Ureter (tissue), 1 donor: ENCODE results near the gene JAGN1. TPM values are rescaled to one million over a fixed set of nuclear protein-coding genes. Genes with fewer than 3 reads are reported as not detected.
"Not testable (repeated sequence)": the region's sequence is repeated elsewhere in the genome, so short reads cannot be mapped to it uniquely, and the experiment has no call there.

ENCODE experiments used
- DNase-seq: peaks from one replicate; pipeline ENCODE4 v3.0.0-alpha.2; 2020; ENCODE audit warnings: low spot score
- total RNA-seq: library from RNA; stranded (reverse); gene quantifications from one replicate; pipeline ENCODE4 v1.2.4, GENCODE V29; 2023
- donor health status: DM: yes; HTN: yes; CAD: no.

JAGN1 gene
- total RNA-seq, 1 donor from 2014 or later: 26.6 TPM

DNA sequence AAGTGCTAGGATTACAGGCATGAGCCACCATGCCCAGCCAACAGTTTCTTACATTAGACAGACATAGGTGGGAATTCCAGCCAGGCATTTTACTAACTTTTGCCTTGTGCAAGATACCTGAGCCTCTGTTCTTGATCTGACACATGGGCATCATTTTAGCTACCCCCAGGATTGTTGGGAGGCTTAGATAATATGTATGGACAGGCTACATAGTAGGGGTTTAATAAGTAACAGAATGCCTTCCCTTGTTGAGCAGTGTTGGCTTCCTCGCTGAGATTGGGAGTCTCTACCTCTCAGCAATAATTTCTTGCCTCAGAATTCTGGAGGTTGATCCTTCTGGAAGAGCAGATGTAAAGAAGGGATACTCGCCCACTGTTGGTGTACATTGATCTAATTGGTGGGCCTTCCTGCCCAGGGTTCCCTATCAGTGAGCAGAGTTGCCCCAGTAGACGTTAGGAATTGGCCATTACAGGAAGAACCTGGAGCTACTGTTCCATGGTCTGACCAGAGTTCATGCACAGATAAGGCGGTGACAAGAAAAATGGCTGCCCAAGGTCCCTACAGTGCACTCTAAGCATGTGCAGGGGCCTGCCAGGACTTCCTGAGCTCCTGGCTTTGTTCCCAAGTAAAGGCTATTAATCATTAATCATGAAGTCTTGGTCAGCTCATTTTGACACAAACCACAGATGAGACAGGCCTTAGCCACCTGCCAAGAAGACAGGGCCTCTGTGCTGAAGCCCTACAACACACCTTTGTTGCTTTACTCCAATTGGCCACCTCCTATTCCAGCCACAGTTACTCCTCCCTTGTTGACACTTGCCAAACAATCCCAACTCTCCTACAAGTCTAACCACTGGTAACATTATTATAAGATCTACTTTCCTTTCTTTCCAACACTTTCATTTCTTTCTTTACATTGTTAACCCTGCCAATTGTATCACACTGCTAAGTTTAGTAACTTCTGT, 7.3 kb downstream of the JAGN1 start:
- DNase-seq: no peak

DNA sequence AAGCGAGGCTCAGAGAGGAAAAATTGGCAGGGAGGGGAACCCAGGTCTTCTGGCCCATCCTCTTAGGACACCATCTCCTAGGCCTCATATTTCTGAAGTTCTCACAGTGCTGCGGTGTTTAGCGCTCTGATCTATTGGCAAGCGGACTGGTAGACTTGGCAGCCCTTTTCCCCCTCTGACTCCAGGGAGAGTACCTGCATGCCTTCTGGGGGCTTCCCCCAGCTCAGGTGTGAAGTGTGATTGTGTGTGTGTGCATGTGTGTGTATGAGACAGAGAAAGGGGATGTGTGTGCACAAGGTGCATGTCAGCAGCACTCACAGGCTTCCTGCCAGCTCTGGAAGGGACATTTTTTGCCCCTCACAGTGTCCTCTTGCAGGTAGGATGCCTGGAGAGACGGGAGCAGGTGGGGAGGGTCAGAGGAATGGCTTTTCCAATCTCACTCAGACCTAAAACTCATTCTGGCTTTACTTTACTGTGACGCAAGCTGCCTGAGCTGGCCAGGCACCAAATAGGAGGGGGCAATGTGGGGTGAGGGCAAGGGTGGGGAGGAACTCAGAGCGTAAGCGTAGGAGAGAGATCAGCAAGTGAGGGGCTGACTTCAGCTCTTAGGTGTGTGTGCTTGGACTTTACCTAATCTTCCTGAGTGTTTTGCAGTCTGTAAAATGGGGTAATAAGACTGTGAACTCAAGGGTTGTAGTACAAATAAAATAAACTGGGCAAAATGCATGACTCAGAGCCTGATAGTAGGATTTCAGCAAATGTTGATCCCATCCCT, 8.2 kb downstream of the JAGN1 start:
- DNase-seq: no peak

DNA sequence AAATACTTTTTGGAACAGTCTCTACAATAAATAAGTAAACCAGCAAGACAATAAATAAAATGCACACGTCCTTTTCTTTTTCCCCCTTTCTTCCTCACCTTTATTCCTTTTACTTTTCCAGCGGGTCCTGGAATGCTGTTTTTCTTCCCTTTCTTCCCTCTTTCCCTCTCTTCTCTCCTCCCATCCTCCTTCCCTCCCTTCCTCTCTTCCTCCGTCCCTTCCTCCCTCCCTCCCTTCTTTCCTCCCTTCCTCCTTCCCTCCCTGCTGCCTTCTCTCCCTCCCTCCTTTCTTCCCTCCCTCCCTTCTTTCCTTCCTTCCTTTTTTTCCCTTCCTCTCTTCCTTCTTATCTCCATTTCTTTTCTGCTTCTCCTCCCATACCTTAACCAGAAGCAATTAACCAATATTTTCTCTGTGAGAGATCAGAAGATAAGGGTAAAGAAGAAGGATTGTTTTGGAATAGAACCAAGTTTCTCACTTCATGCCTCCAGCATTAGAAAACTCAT, 8.9 kb downstream of the JAGN1 start:
- DNase-seq: no peak

DNA sequence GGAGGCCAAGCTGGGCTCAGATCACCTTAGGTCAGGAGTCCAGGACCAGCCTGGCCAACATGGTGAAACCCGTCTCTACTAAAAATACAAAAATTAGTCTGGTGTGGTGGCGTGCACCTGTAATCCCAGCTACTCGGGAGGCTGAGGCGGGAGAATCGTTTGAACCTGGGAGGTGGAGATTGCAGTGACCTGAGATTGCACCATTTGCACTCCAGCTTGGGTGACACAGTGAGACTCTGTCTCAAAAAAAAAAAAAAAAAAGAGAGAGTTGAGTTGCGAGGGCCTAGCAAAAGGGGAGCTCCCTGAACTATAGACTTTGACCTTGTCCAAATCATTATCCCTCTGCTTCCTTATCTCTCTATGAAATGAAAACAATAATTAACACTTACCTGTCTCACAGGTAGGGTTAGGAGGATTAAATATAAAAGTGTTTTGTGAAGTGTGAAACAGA, 10.6 kb downstream of the JAGN1 start:
- not testable (repeated sequence) for DNase-seq

DNA sequence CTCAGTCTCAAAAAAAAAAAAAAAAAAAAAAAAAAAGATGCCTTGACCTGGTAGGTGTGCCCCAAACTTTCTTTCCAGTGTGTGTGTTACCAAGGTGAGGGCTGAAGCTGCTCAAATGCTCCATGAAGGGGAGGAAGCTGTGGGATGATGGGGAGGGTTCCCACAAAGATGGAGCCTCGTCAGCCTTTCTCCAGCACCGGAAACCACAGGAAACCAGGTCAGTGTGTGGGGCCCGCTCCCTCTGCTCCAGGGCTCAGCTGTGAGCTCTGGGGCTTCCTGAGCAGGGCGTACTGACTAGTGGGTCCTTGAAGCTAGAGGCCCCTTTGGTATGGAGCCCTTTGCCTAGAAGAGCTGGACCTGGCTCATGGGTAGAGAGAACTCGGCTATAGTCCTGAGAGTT, 11.6 kb downstream of the JAGN1 start:
- DNase-seq: no peak

DNA sequence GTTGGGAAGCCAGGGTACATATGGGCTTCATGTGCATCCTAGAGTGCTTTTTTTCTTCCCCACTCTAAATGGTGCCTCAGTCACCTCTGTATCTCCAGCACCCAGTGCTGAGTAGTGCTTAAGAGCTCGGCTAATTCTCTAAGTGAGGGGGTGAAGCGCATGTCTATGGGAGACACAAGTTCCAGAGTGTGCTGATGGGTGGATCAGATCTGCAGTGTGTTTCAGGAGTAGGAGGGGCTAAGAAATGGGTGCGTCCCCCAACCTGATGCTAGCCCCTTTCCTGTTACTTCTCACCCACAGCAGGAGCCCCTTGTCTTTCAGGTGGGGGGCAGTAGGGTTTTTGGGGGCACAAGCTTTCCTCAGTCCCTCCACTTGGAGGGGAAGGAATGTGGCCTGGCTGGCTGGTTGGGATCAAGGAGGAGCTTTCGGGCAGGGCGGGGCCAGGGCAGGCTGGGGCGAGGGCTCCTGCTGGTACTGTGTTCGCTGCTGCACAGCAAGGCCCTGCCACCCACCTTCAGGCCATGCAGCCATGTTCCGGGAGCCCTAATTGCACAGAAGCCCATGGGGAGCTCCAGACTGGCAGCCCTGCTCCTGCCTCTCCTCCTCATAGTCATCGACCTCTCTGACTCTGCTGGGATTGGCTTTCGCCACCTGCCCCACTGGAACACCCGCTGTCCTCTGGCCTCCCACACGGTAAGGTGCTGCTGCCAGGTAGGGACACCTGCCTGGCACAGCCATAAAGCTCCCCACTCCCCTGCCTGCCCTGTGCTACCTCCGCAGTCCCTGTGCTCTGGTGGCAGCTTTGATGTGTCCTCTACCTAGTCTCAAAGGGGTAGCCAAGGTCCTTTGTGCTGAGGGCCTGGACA, 12.2 kb downstream of the JAGN1 start, which contains the start of gene IL17RE:
TSS of gene IL17RE (plus strand) at position 477 of the 866 bp plus-strand sequence. CDS start at position 562, 85 bp downstream.
- peak; percentile 66 for DNase-seq

DNA sequence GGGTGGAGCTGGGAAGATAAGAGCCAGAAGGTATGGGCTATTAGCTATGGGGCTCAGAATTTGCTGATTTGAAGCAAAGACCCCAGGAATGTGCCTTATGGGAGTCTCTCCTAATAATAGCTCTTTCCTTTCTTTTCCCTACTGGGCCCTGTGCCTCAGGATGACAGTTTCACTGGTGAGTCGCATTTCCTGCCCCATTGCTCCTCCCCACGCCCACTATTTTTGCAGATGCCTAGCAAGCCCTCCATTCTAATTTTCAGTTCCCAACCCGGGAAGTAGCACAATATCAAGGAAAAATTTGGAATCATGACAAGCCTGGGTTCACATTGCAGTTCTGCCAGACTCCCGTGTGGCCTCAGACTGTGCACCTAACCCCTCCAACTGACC, 12.8 kb downstream of the JAGN1 start:
- no peak for DNase-seq

DNA sequence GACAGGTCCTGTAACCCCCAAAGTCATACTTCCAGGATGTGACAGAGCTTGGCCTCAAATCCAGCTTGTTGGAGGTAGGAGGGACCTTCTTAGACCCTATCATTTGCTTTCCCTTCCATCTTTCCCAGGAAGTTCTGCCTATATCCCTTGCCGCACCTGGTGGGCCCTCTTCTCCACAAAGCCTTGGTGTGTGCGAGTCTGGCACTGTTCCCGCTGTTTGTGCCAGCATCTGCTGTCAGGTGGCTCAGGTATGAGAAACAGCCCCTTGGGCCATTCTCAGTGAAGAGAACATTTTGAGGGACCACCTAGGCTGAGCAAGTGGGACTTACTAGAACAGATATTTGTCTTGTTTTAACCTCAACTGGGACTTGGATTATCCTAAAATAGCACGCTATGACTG, 13.5 kb downstream of the JAGN1 start:
- no peak for DNase-seq

DNA sequence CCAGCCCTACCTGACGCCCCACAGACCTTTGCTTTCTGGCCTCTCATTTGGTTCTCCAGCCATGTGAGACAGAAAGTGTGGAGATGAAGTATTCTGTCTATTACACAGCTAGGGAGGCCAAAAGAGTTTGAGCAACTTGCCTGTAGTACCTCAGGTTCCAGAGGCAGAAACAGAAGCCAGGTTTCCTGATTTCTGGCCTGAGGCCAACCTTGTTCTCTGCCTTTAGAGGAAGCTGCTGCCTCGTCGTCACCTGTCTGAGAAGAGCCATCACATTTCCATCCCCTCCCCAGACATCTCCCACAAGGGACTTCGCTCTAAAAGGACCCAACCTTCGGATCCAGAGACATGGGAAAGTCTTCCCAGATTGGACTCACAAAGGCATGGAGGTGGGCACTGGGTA, 16.1 kb downstream of the JAGN1 start:
- no peak for DNase-seq

DNA sequence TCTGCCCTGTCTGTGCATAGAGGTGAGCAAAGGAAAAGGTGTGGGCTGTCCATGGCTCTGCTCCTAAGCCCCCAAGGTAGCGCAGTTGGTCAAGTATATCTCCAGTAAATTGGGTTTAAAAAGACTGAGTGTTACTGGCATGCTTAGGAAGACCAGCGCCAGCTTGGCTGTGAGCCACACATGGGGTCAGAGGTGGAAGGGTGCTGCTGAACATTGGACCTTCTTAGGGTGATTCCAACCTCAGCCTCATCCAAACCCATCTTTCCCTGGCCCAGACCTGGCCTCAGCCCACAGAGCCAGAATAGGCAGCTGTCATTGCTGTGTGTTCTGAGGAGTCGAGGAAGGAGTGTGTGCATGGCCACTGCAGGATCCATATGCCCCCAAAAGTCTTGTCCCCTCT, 17.9 kb downstream of the JAGN1 start:
- no peak for DNase-seq

DNA sequence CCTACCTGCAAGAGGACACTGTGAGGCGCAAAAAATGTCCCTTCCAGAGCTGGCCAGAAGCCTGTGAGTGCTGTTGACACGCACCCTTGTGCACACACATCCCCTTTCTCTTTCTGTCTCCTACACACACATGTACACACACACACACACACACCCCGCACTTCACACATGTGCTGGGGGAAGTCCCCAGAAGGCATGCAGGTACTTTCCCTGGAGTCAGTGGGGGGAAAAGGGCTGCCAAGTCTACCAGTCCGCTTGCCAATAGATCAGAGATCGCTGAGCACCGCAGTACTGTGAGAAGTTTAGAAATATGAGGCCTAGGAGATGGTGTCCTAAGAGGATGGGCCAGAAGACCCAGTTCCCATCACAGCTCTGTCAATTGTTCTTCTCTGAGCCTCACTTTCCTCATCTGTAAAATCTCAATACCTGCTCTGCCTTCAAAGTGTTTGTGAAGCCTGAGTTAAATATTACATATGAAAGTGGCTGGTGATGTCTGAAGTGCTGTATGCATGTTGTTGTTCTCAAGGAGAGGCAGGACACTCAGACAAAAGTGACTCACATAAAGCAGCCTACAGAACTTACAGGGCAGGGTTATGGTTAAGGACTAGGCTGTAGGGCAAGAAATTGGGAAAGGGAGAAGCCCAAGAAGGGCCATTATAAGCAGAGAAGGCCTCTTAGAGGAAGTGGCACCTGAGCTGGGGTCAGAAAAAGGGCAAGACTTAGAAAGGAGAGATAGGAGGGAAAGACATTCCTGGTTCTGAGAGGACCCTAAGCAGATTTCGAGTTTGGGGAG, 19.0 kb downstream of the JAGN1 start:
- DNase-seq: no peak

DNA sequence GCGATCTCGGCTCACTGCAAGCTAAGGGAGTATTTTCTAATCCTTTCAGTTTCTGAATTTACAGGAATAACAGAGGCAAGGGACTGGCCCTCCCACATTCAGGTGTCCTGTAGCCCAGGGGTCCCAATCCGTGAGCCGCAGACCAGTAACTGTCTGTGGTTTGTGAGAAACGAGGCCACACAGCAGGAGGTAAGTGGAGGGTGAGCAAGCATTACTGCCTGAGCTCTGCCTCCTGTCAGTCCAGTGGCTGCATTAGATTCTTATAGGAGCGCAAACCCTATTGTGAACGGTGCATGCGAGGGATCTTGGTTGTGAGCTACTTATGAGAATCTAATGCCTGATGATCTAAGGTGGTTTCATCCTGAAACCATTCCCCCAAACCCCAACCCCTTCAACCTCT, 21.5 kb downstream of the JAGN1 start:
- DNase-seq: no peak

DNA sequence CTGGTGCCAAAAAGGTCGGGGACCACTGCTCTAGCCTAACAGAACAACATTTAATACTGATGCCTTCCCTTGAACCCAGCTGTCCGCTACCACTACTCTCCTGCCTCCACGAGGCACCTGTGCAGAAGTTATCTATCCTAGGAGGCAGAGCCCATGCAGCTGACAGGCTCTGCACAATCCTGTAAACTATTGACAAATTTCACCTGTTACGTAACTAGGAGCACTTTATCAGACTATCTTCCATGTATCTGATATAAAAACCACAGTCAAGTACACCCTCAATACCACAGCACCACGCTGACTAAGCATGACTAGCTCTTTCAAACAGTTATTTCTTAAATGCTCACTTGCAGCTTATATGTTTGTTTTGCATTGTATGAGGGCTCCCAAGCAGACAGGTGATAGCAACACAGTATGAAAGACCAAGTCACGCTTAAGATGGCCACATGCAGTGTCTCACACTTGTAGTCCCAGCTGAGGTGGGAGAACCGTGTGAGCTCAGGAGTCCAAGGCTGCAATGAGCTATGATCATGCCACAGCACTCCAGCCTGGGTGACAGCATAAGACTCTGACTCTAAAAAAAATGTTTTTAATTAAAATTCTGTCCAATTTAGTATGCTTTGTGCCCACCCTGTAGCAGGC, 22.0 kb downstream of the JAGN1 start:
- DNase-seq: no peak

DNA sequence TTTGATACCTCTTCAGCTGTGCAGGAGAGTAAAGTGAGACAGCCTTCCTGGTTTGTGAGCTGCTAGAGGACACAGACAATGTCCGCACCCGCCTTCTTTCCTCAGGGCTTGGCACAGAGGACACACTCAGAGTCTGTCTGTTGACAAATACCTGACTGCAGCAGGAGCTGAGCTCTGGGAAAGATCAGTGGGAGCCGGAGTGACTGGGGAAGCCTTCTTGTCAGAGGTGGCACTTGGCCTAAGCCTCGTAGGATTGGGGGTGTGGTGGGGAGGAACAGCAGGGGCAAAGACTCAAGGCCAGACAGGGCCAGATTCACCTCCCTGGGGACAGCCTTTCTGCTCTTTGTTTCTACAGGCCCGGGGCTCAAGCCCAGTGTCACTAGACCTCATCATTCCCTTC, 23.2 kb downstream of the JAGN1 start:
- DNase-seq: no peak

DNA sequence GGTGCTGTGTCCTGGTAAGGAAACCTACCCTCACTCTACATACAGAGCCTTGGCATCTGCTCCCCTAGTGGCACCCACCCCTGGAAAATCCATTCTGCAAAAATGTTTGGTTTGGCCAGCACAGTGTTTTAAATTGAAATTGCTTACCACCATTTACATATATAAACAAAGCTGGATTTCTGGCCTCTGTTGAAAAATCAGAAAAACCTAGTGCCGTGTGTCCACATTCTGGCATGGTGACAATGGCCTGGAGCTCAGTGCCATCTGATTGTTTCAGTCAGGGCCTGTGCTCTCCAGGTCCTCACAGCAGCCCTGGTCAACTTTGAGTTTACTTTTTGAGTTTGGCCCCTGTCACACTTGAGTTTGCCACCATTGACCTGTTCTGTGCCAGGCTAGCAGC, 23.6 kb downstream of the JAGN1 start:
- no peak for DNase-seq

DNA sequence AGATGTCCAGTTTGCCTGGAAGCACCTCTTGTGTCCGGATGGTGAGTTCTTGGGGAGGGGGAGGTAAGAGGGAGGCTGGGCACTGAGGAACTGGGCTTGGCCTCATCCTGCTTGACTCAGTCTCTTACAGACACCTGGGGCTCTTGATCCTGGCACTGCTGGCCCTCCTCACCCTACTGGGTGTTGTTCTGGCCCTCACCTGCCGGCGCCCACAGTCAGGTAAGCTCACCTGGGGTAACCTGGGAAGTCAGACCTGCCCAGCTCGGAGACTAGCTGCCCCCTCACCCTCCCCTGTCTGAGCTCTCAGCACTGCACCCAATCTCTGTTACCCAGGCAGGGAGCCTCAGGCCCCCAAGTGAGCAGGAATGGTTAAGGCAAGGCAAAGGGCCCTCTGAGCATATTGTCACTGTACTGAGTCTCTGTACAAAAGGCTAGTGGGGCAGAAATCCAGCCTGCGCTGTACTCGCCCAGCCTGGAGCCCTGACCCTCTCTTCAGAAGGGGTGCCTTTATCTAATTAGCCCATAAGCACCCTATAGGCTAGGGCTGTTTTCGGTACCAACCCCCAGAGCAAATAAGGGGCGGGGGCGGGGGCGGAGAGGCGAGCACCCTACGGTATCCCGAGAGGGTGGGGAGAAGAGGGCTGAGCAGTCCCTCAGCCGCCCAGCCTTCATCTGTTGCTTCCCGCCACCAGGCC, 24.3 kb downstream of the JAGN1 start:
- no peak for DNase-seq

DNA sequence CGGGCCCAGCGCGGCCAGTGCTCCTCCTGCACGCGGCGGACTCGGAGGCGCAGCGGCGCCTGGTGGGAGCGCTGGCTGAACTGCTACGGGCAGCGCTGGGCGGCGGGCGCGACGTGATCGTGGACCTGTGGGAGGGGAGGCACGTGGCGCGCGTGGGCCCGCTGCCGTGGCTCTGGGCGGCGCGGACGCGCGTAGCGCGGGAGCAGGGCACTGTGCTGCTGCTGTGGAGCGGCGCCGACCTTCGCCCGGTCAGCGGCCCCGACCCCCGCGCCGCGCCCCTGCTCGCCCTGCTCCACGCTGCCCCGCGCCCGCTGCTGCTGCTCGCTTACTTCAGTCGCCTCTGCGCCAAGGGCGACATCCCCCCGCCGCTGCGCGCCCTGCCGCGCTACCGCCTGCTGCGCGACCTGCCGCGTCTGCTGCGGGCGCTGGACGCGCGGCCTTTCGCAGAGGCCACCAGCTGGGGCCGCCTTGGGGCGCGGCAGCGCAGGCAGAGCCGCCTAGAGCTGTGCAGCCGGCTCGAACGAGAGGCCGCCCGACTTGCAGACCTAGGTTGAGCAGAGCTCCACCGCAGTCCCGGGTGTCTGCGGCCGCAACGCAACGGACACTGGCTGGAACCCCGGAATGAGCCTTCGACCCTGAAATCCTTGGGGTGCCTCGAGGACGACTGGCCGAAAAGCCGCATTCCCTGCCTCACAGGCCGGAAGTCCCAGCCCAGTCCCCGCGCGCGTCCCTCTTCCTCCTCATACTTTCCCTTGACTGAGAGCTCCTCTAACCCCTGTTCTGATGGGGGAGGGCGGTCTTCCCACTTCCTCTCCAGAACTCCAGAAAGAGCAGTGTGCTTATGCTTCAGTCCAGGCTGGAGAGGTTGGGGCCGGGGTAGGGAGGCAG, 25.1 kb downstream of the JAGN1 start:
- peak; percentile 76 for DNase-seq

DNA sequence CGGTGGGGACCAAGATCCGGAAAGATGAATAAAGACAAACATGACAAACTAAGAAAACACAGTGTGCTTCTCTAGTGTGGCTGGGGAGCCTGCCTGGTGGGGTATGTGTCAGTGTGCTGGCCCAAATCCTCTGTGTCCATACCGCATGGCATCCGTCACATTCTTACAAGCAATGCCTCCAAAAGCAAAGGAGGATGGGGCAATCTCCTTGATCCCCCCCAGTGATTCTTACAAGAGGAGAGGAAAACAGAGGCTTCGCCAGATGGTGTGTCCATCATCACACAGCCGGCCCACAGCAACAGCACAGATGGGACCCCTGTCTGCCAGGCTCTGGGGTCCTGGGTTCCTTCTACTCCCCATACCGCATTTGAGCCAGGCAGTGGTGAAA, 25.9 kb downstream of the JAGN1 start:
- no peak for DNase-seq
